ENCODE measurements around the gene GTPBP4.

The GTPBP4 gene

DNA sequence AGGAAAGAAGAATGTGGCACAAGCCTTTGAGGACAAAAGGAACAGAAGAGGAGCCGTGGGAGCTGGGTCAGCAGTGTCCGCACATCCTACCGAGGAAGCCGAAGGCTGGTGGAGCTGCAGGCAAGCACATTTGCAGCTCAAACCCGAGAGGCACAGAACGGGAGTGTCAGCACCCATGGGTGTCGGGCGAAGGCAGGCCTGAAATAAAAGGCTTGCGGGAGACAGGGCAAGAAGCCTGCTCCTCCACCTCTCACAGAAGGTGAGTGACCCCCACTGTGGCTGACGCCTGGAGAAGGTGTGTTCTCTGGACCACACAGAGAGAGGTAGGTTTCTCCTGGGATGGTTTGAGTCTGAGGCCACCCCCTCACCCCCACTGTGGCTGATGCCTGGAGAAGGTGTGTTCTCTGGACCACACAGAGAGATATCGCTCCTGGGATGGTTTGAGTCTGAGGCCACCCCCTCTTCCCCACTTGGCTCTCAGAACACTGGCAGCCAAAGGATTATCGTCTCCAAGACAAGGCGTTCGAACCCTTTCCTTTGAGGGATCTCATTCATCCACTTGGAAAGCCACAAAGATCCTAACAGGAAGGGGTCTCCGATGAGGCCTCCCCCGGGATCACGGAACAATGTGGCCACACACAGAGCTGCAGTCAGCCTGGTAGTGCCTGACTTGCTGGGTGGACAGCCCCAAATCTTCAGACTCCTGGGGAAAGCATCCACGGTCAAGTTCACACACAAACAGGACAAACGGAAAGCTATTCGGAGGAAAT, 21.6 kb upstream of the GTPBP4 start:
- no peak for DNase-seq (ENCODE audit: low spot score)

DNA sequence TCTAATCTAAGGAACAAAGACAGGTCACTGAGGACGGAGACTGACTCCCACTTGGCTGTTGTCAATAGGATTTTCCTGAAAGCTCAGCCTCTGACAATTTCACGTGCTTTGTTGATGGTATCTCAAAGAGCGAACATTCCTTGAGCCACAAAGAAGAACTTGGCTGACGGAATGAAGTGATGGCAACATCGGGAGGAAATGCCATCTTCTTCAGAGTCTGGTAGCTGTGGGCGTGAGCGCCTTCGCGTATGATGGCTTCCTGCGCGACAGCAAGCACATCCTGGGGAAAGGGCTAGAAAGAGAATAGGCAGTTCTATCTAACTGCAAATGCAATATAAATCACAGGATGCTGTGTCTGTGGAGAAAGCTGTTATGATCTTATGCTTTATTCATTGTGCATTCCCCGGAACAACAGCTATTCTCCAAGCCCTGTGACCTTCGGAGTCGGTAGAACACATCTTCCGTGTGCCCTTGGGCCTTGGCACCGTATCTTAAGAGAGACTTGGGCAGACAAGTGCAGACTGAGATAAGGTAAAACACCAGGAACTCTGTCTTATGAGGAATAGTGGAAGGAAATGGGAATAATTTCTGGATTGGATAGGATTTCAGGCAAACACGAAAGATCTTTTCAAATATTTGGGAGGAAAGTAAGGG, 19.6 kb upstream of the GTPBP4 start:
- no peak for DNase-seq (ENCODE audit: low spot score)

DNA sequence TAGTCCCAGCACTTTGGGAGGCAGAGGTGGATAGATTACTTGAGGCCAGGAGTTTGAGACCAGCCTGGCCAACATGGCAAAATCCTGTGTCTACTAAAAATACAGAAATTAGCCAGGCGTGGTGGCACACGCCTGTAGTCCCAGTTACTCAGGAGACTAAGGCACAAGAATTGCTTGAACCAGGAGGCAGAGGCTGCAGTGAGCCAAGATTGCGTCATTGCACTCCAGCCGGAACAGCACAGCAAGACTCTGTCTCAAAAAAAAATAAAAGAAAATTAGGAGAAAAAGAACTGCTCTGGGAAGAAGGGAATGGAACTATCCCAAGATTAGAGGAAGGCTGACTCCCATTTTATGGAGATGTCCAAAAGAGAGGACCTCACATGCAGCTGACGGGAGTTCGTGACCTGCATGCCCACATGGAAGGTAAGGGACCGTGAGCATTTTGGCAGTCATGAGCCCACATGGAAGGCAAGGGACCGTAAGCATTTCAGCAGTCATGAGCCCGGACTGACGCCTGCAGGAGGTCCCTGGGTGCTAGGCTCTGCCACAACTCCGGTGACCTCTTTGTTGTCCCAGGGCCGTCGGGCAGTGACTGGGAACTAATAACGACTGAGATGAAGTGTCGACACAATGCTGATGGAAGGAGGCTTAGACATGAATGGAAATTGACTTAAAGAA, 18.6 kb upstream of the GTPBP4 start:
- DNase-seq (ENCODE audit: low spot score), result no peak

DNA sequence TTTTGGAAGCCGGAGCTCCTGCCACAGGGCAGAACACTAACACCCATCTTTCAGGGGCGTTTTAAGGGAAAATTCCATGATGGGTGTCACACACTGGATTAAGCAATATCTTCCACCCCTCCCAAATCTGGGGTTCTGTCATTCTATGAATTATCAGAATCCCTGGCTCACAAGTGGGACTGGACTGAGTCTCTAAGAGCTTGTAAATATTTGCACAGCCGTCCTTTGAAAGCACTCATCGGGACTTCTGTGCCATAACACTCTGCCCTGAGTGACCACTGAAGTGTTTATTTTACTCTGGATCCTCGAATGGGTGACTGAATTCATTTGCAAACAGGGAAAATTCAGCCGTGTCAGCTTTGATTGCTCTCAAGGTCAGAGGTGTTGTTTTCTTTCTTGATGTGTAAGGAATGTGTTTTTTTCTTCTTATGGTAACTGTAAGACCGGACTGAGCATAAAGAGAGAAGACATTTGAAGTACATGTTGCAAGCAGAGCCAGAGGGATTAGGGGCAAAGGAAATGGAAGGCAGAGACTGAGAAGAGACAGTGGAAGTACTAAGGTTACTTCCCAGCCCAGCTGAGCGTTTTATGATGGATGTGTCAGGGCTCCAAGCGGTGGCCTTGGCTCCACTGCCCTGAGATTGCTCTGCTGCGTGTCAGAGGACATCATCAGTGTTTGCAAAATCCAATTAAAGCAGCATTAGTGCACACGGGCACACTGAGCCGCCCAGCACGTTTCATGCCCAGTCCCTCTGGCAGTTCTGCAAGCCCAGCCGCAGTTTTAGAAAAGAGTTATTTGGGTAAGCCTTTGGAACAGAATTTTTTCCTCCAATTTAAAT, 17.7 kb upstream of the GTPBP4 start:
- DNase-seq (ENCODE audit: low spot score), result no peak

DNA sequence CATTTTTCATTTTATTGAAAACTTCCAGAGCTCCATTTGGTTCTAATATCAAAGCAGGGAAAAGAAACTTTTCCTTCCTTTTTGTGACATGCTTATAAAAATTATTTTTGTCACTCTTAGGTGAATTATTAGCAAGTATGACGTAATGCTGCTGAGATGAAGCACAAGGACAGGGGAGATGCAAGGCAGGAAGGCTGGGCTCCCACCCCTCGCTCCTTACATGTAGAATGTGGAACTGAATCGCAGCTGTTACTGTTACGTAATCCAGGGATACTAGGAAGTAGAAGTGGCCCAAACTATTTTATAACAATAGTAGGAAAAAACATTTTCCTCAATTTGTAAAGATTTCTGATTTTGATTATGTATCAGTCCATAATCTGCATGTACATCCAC, 17.1 kb upstream of the GTPBP4 start:
- DNase-seq (ENCODE audit: low spot score), result no peak

DNA sequence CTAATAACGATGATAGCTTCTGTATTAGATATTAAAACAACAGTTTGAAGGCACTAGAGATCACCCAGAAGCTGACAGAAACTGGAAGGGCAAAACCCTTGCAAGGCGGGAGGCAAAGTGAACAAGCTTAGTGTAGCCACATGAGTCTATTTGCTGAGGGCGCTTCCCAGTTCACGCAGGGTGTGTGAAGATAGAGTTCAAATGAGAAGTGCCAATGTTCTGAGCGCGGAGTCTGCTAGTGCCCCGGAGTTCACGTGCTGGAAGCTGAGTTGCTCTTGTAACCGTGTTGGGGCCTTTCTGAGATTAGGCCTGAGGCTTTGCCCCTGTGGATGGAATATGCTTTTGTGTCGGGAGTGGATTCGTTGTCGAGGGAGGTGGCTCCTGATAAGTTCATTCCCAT, 16.6 kb upstream of the GTPBP4 start:
- DNase-seq (ENCODE audit: low spot score), result no peak

DNA sequence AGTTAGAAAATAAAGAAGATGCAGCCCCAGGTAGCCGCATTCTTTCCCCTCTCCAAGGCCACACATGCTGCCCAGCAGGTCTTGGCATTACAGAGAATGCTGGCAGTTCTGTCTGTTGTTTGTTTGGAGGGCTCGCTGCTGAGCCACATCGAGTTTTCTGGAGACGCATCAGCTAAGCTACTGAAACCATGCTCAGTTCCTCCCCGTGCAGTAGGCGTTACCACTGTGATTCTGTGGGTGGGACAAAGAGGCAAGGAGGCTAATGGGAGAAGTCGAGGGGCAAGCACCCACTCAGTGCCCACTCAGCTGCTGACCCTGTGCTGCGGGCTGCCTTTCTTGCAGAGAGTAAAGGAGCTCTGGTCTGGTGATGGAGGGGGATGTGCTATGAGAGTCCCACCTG, 15.5 kb upstream of the GTPBP4 start:
- DNase-seq (ENCODE audit: low spot score), result no peak

DNA sequence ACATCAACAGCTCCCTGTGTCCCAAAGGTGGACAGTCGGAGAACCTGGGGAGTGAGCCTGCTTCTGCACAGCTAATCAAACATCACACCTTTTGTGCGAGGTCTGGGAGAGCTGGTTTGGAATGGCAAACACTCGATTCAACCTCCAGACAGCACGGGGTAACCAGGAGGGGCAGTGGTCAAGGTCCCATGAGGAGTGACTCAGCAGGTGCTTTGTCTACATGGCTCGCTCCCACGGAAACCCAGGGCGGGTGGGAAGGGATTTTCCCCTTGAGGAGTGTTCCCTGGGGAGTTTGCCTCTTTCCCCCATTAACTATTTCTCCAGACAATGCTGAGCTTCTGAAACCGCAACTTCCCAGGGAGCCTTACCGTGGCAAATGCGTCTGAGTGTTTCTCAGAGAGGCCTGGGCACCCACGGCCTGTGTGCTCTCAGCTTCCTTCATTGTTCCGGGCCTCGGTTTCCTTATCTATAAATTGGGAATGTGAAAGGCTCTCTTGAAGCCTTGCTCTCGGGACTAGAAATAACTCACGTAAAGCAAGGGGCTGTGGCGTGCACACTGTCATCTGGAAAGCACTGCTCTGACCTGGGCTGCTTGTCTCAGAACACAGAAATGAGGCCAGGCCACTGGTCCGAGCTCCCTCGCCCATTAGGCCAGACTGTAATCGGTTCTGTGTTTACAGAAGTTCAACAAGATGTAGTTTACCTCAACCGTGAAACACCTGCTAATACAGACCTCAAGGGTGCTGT, 14.0 kb upstream of the GTPBP4 start:
- no peak for DNase-seq (ENCODE audit: low spot score)

DNA sequence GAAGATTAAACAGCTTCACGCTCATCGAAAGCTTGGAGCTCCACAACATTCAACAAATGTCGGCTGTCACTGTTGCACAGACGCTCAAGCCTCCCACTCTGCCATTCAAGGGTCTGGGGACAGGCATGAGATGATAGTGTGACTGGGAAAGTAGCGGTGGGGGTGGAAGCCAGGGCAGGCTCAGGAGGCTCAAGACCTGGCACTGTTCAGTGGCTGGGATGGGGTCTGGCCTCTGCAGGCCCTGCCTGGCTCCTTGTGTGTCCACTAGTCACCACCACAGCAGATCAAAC, 13.5 kb upstream of the GTPBP4 start:
- no peak for DNase-seq (ENCODE audit: low spot score)

DNA sequence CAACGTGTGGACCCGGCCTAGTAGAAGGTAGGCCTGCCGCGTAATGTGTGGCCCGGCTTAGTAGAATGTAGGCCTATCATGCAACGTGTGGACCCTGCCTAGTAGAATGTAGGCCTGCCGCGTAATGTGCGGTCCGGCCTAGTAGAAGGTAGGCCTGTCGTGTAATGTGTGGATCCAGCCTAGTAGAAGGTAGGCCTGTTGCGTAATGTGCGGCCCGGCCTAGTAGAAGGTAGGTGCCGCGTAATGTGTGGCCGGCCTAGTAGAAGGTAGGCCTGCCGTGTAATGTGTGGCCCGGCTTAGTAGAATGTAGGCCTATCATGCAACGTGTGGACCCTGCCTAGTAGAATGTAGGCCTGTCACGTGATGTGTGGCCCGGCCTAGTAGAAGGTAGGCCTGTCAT, 11.9 kb upstream of the GTPBP4 start:
- no peak for DNase-seq (ENCODE audit: low spot score)

DNA sequence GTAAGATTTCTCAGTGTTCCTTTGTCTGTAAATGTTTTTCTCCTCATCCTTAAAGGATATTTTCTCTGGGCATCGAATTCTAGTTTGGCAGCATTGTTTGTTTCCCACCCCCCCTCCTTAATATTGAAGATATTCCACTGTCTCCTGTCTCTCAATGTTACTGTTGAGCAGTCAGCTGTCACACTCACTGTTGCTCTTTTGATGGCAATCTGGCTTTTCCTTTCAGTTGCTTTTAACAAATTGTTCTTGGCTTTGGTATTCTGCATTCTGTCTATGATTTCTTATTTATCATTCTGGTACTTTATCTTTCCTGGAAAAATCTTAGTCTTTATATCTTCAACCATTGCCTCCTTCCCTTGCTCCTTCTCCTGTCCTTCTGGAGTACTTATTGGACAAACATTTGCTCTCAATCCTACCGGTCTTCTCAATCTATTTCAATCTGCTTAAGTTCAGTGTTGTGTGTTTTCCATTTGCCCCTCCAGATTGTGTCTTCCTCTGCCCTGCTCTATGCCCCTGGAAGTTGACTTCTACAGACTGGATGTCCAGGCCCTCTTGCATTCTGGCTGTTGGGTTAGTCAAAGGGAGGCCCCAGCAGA, 9.3 kb upstream of the GTPBP4 start:
- DNase-seq (ENCODE audit: low spot score), result no peak

DNA sequence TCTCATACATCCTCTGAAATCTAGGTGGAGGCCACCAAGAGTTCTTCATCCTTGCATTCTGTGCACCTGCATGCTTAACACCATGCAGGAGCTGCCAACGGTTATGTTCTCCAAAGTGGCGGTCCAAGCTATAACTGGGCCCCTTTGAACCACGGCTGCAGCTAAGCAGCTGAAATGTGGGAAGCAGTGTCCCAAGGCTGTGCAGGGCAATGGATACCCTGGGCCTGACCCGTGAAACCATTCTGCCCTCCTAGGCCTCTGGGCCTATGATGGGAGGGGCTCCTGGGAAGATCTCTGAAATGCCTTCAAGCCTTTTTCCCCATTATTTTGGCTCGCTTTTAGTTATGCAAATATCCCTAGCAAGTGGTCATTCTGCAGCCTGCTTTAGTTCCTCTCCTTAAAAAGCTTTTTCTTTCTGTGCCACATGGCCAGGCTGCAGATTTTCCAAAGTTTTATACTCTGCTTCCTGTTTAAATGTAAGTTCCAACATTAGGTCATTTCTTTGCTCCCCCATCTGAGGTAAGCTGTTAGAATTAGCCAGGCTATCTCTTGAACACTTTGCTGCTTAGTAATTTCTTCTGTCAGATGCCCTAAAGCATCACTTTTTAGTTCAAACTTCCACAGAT, 7.7 kb upstream of the GTPBP4 start:
- DNase-seq (ENCODE audit: low spot score), result no peak

DNA sequence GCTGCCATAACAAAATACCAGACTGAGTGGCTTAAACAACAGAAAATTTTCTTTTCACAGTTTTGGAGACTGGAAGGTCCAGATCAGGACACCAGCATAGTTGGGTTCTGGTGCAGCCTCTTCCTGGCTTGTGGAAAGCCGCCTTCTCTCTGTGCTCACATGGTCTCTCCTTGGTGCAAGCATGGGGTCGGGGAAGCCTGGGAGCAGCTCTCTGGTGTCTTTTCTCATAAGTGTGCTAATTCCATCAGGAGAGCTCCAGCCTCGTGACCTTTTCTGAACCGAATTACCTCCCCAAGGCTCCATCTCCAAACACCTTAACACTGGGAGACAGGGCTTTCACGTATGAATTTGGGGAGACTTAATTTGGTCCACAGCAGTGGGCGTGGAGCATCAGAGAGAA, 4.8 kb upstream of the GTPBP4 start:
- DNase-seq (ENCODE audit: low spot score), result no peak

DNA sequence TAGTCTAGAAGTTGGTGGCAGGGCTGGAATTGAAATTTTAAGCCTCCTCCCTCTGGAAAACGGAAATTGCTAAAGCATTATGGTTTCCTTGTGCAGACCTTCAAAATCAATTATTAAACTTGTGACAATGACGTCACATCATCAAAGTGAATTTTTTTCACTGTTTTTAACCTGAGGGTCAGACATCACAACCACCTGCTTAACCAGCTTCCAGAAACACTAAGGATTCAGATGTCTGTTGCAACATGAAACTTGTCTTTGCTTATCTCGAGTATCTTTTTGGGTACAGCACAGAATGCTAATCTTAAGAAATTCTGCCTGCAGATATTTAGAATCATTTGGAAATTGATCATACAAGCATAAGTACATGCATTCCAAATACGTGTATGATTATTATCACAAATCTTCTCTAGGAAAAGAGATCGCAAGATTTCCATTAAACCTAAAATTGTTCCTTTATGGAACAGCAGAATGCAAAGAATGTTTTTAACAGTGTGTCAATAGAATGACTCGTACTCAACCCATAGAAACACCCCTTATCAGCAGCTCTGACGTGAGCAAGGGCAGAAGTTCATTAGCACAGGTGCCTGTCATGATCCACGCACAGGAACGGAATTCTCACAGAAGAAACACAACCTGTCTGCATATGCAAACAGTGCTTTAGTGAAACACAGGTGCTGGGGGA, 4.1 kb upstream of the GTPBP4 start:
- no peak for DNase-seq (ENCODE audit: low spot score)

DNA sequence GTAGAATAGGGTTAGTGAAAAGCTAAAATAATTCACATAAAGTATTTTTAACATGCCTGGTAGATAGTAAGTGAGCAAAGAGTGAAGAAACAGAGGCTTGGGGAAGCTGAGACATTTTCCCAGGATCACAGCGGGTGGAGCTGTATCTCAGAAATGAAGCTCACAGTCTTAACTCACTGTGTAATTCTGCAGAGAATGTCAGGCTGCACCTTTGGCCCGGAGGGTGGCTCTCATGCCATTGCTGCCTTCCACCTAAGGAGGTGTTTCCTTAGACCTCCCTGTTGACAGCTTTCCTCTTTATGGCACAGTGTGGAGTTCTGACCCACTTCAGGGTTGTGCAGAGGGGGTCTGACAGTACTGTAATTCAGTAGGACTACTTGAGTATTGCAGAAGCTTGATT, 2.9 kb upstream of the GTPBP4 start:
- DNase-seq (ENCODE audit: low spot score), result no peak

DNA sequence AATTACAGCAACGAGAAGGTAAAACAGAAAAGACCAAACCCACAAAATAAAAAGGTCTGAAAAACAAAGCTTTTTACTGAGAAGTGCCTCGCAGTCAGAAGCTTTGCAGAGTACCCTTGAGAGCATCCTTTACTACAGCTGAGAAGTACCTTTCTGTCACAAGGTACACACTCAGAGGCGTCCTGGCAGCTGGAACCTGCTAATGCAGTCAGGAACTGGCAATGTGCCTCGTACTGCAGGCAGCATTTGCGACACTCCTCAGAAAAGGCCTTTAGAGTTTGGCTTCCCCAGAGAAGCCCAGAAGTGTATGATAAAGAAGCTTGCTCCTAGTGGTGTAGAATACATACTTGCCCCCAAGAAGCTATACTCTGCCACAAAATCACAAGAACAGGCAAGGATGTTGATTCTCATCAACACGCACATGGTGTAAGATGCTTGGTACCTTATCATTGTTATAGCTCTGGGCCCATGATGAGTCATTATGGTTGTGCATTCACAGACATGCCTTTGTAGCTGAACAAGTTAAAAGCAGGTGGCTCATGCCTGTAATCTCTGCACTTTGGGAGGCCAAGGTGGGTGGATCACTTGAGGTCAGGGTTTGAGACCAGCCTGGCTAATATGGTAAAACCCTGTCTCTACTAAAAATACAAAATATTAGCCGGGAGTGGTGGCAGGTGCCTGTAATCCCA, 2.0 kb upstream of the GTPBP4 start:
- DNase-seq (ENCODE audit: low spot score), result peak; percentile 39

DNA sequence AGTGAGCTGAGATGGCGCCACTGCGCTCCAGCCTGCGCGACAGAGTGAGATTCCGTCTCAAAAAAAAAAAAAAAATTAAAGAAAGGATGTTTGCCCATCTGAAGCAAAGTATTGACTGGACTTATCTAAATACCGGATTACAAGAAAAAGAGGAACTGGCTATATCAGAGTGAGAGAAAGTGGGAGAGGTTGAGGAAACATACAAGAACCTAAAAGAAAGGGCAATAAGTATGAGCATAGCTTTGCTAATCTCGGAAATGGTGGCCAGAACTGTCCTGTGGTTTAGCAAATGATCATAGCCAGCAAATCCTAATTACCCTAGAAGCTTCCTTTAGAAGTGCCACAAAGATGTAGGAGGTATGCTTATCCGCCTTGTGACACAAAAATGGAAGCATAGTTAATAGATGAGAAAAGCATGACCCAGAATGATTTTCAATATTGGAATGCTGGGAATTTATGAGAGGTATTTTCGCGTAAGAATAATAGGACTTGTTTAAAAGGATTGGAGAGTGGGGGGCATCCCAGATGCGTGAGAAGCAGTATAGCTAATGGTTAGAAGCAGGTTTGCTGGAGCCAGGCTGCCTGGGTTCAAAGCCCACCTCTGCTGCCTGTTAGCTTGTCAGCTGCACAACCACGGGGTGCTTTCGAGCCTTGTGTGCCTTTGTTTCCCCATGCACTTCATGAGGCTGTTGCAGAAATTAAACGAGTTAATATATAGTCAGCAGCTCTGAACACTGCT, 1.2 kb upstream of the GTPBP4 start:
- no peak for DNase-seq (ENCODE audit: low spot score)

DNA sequence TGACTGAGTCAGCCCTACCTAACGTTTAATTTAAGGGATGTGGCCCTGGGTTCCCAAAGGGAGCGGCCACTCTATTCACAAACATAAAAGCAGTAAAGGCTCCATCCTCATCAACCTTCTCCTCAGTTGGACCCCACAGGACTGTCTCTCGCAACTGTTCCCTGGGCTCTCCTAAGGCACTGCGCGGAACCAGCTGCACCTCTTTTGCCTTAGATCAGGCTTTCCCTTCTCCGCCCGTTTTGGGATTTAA, 689 bp upstream of the GTPBP4 start:
- no peak for DNase-seq (ENCODE audit: low spot score)

Measured in kidney capillary endothelial cell (primary cell).